Measurements from ENCODE around the gene CCDC191. TPM values are rescaled to one million over a fixed set of nuclear protein-coding genes. Genes with fewer than 3 reads are reported as not detected.

The CCDC191 gene
- total and polyA plus RNA-seq, 2 donors (not counting 1 experiment from before 2014, with no cell fraction given), result 1.7 to 3.3 TPM

DNA sequence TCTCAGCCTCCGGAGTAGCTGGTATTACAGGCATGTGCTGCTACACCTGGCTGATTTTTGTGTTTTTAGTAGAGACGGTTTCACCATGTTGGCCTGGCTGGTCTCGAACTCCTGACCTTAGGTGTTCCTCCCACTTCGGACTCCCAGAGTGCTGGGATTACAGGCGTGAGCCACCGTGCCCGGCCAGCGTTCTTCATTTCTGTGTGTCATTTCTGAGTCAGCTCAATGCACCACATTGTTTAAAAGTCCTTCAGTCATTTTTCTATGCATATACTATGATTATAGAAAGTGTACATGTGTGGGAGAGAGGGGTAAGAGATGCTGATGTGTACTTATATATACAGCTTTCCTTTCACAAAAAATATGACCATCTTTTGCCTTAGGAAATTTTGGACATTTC, 2.3 kb upstream of the CCDC191 start:
- DNase-seq (ENCODE audit: low read depth in 2 of 2), result no peak
- H3K9me3 ChIP-seq (ENCODE audit: control insufficient read depth, insufficient read depth, low read depth, low read length), result no peaks in the 10 kb centered on the region
- H3K79me2 ChIP-seq (ENCODE audit: control insufficient read depth, insufficient read depth, low read length), result peaks cover 32% of the 10 kb centered on the region
- TF ChIP-seq, protein P1, sequence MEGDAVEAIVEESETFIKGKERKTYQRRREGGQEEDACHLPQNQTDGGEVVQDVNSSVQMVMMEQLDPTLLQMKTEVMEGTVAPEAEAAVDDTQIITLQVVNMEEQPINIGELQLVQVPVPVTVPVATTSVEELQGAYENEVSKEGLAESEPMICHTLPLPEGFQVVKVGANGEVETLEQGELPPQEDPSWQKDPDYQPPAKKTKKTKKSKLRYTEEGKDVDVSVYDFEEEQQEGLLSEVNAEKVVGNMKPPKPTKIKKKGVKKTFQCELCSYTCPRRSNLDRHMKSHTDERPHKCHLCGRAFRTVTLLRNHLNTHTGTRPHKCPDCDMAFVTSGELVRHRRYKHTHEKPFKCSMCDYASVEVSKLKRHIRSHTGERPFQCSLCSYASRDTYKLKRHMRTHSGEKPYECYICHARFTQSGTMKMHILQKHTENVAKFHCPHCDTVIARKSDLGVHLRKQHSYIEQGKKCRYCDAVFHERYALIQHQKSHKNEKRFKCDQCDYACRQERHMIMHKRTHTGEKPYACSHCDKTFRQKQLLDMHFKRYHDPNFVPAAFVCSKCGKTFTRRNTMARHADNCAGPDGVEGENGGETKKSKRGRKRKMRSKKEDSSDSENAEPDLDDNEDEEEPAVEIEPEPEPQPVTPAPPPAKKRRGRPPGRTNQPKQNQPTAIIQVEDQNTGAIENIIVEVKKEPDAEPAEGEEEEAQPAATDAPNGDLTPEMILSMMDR (conservative IDR thresholded peaks at IDR 0.05 in 1 of 2, IDR thresholded peaks at IDR 0.05 in 1 of 2; ENCODE audit: low read depth in 1 of 2, low read length in 2 of 2), result no peak
- no peak for TF ChIP-seq EZH2 (IDR thresholded peaks at IDR 0.05; ENCODE audit: low read length, missing control alignments)
- no peak overlapping the region for H3K4me3 ChIP-seq (replicated peaks in 1 of 4; ENCODE audit: control extremely low read depth in 1 of 4, insufficient read depth in 1 of 4, low read depth in 3 of 4, low read length in 4 of 4)
- H2AFZ ChIP-seq (ENCODE audit: low read length), result no peak overlapping the region
- H3K36me3 ChIP-seq (ENCODE audit: control insufficient read depth, insufficient read depth, low read length), result no peaks in the 10 kb centered on the region
- no peaks in the 10 kb centered on the region for H4K20me1 ChIP-seq (ENCODE audit: control insufficient read depth, extremely low read depth, insufficient read depth, low read length)
- H3K4me2 ChIP-seq (ENCODE audit: extremely low read depth, insufficient read depth, low read length), result no peak overlapping the region
- no peak overlapping the region for H3K27ac ChIP-seq (ENCODE audit: insufficient read depth, low read length)
- no peak overlapping the region for H3K9ac ChIP-seq (ENCODE audit: insufficient read depth, low read length)
- no peaks in the 10 kb centered on the region for H3K4me1 ChIP-seq (ENCODE audit: control insufficient read depth, extremely low read depth, insufficient read depth, low read length)
- no peaks in the 10 kb centered on the region for H3K27me3 ChIP-seq (ENCODE audit: control insufficient read depth, insufficient read depth, low read length)

DNA sequence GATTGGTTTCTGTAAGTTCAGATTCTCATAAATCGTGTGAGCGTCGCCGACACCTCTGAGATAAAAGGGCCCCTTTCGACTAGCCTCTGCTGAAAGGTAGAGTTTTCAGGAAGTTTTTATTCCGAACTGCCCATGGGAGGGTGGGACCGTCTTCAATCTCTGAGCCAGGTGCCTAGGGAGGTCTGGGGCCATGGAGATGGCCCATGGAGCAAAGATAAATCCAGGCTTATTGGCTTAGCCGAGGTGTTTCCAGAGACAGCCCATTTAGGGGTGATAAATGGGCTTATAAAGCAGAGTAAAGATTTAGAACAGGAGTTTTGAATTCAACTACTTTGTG, 653 bp upstream of the CCDC191 start:
- Histone ChIP-seq H3K9me3 (ENCODE audit: control insufficient read depth, insufficient read depth, low read depth, low read length) (no peaks in the 10 kb centered on the region), H3K4me2 (ENCODE audit: extremely low read depth, insufficient read depth, low read length) (peak overlapping the region; percentile 88), H4K20me1 (ENCODE audit: control insufficient read depth, extremely low read depth, insufficient read depth, low read length) (no peaks in the 10 kb centered on the region), H3K27ac (ENCODE audit: insufficient read depth, low read length) (peak overlapping the region; percentile 76), H3K79me2 (ENCODE audit: control insufficient read depth, insufficient read depth, low read length) (peaks cover 32% of the 10 kb centered on the region), H3K4me3 (replicated peaks in 1 of 4; ENCODE audit: control extremely low read depth in 1 of 4, insufficient read depth in 1 of 4, low read depth in 3 of 4, low read length in 4 of 4) (peak overlapping the region; percentile 61 to 83 (median 74)), H2AFZ (ENCODE audit: low read length) (peak overlapping the region; percentile 95), H3K9ac (ENCODE audit: insufficient read depth, low read length) (peak overlapping the region; percentile 70), H3K4me1 (ENCODE audit: control insufficient read depth, extremely low read depth, insufficient read depth, low read length) (no peaks in the 10 kb centered on the region), H3K27me3 (ENCODE audit: control insufficient read depth, insufficient read depth, low read length) (no peaks in the 10 kb centered on the region), H3K36me3 (ENCODE audit: control insufficient read depth, insufficient read depth, low read length) (no peaks in the 10 kb centered on the region)
- no peak for TF ChIP-seq EZH2 (IDR thresholded peaks at IDR 0.05; ENCODE audit: low read length, missing control alignments)
- no peak for DNase-seq (ENCODE audit: low read depth in 2 of 2)

DNA sequence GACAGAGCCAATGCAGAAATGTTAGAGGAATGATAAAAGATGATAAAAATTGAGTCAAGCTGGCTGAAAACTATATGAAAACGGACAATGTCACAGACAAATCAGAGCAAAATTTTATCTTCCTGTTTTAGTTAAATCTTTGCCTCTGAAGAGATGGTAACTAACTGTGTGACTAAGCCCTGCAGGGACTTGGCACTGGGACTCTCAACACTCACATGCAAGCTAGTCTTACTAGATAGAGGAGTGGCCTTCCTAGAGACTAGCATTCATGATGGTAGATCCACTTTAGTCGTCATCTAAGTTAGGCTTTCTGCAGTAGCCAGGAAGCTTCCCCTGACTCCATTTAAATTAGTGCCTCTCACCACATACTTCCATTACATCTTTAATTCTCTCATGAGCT, 4.1 kb downstream of the CCDC191 start:
- DNase-seq (ENCODE audit: low read depth in 2 of 2), result no peak
- no peaks in the 10 kb centered on the region for H4K20me1 ChIP-seq (ENCODE audit: control insufficient read depth, extremely low read depth, insufficient read depth, low read length)
- no peaks in the 10 kb centered on the region for H3K9me3 ChIP-seq (ENCODE audit: control insufficient read depth, insufficient read depth, low read depth, low read length)
- peaks cover 6% of the 10 kb centered on the region for H3K79me2 ChIP-seq (ENCODE audit: control insufficient read depth, insufficient read depth, low read length)
- H3K9ac ChIP-seq (ENCODE audit: insufficient read depth, low read length), result no peak overlapping the region
- no peak overlapping the region for H3K4me2 ChIP-seq (ENCODE audit: extremely low read depth, insufficient read depth, low read length)
- TF ChIP-seq EZH2 (IDR thresholded peaks at IDR 0.05; ENCODE audit: low read length, missing control alignments), result no peak
- H3K27me3 ChIP-seq (ENCODE audit: control insufficient read depth, insufficient read depth, low read length), result no peaks in the 10 kb centered on the region
- H3K4me1 ChIP-seq (ENCODE audit: control insufficient read depth, extremely low read depth, insufficient read depth, low read length), result no peaks in the 10 kb centered on the region
- H3K27ac ChIP-seq (ENCODE audit: insufficient read depth, low read length), result no peak overlapping the region
- H3K4me3 ChIP-seq (replicated peaks in 1 of 4; ENCODE audit: control extremely low read depth in 1 of 4, insufficient read depth in 1 of 4, low read depth in 3 of 4, low read length in 4 of 4), result no peak overlapping the region
- no peak overlapping the region for H2AFZ ChIP-seq (ENCODE audit: low read length)
- no peaks in the 10 kb centered on the region for H3K36me3 ChIP-seq (ENCODE audit: control insufficient read depth, insufficient read depth, low read length)

DNA sequence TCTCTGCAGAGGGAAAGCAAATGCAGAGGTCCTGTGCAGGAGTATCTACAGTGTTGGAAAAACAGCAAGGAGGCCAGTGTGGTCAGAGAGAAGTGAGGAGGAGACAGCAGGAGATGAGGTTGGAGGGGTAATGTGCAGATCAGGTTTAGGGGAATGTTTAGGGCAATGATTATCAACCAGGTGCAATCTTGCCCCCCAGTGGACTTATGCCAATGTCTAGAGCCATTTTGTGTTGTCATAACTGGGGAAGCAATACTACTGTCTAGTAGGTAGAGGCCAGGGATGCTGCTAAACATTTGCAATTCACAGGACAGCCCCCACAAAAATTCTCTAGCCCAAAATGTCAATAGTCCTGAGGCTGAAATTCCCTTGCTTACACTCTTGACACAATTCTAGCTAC, 13.1 kb downstream of the CCDC191 start:
- no peaks in the 10 kb centered on the region for H3K9me3 ChIP-seq (ENCODE audit: control insufficient read depth, insufficient read depth, low read depth, low read length)
- no peaks in the 10 kb centered on the region for H3K4me1 ChIP-seq (ENCODE audit: control insufficient read depth, extremely low read depth, insufficient read depth, low read length)
- TF ChIP-seq, protein P1 (conservative IDR thresholded peaks at IDR 0.05 in 1 of 2, IDR thresholded peaks at IDR 0.05 in 1 of 2; ENCODE audit: low read depth in 1 of 2, low read length in 2 of 2), result no peak
- TF ChIP-seq EZH2 (IDR thresholded peaks at IDR 0.05; ENCODE audit: low read length, missing control alignments), result no peak
- H3K9ac ChIP-seq (ENCODE audit: insufficient read depth, low read length), result no peak overlapping the region
- no peaks in the 10 kb centered on the region for H3K36me3 ChIP-seq (ENCODE audit: control insufficient read depth, insufficient read depth, low read length)
- no peaks in the 10 kb centered on the region for H4K20me1 ChIP-seq (ENCODE audit: control insufficient read depth, extremely low read depth, insufficient read depth, low read length)
- H3K27ac ChIP-seq (ENCODE audit: insufficient read depth, low read length), result no peak overlapping the region
- no peak overlapping the region for H3K4me2 ChIP-seq (ENCODE audit: extremely low read depth, insufficient read depth, low read length)
- no peak overlapping the region for H2AFZ ChIP-seq (ENCODE audit: low read length)
- H3K27me3 ChIP-seq (ENCODE audit: control insufficient read depth, insufficient read depth, low read length), result no peaks in the 10 kb centered on the region
- no peaks in the 10 kb centered on the region for H3K79me2 ChIP-seq (ENCODE audit: control insufficient read depth, insufficient read depth, low read length)
- DNase-seq (ENCODE audit: low read depth in 2 of 2), result no peak
- H3K4me3 ChIP-seq (replicated peaks in 1 of 4; ENCODE audit: control extremely low read depth in 1 of 4, insufficient read depth in 1 of 4, low read depth in 3 of 4, low read length in 4 of 4), result no peak overlapping the region
